Stimulated activated CD4-positive, alpha-beta T cell treated with anti-CD3 and anti-CD28 coated beads, Interleukin-2, amount 100 ng/mL, for 4 hours (primary cell): Measurements from ENCODE around the gene PLOD1.
"Not testable (repeated sequence)": the region's sequence is repeated elsewhere in the genome, so short reads cannot be mapped to it uniquely, and the experiment has no call there.

Source experiments
- DNase-seq: peaks from one replicate; pipeline ENCODE4 v3.0.0-alpha.2; 2020; ENCODE audit warnings: low read depth

PLOD1 gene

DNA sequence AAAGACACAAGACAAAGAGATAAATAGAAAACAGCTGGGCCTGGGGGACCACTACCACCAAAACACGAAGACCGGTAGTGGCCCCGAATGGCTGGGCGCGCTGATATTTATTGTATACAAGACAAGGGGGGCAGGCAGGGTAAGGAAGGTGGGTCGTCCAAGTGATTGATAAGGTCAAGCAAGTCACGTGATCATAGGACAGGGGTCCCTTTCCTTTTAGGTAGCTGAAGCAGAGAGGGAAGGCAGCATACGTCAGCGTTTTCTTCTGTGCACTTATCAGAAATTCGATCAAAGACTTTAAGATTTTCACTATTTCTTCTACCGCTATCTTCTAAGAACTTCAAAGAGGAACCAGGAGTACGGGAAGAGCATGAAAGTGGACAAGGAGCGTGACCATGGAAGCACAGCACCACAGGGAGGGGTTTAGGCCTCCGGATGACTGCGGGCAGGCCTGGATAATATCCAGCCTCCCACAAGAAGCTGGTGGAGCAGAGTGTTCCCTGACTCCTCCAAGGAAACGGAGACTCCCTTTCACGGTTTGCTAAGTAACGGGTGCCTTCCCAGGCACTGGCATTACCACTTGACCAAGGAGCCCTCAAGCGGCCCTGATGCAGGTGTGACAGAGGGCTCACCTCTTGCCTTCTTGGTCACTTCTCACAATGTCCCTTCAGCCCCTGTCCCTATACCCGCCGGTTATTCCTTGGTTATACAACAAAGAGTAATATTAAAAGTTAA, 21.9 kb upstream of the PLOD1 start:
- not testable (repeated sequence) for DNase-seq

DNA sequence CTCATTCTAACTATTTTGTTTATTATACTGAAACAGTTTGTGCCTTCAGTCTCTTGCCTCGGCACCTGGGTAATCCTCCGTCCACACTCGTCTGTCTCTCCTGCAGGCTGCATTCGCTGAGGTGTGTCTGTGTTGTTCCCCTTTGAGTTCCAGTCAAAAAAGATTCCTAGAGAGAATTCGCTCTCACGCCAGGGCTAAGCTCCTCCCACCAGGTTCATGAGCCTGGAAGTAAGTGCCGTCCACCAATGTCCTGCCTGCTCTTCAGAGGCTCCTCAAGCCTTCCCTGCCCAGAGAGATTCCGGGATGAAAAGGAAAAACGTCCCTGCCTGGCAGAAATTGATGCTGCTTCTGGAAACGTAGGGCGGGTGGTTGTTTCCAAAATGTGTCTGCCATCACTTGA, 21.2 kb upstream of the PLOD1 start:
- no peak for DNase-seq

DNA sequence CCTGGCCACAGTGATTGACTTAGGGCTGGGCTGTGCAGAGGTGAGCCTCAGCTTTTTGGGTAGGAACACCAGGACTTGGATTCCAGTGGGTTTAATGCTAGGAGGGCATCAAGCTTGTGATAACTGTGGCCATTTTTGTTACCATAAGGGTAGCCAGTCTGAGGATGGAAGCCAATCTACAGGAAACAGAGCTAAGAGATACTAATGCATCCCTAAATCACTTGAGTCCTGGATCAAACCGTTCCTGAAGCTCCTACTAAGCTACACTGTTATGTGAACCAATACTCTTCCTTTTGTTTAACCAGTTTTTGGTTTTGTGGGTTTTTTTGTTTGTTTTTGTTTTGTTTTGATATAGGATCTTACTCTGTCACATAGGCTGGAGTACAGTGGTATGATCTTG, 20.5 kb upstream of the PLOD1 start:
- no peak for DNase-seq

DNA sequence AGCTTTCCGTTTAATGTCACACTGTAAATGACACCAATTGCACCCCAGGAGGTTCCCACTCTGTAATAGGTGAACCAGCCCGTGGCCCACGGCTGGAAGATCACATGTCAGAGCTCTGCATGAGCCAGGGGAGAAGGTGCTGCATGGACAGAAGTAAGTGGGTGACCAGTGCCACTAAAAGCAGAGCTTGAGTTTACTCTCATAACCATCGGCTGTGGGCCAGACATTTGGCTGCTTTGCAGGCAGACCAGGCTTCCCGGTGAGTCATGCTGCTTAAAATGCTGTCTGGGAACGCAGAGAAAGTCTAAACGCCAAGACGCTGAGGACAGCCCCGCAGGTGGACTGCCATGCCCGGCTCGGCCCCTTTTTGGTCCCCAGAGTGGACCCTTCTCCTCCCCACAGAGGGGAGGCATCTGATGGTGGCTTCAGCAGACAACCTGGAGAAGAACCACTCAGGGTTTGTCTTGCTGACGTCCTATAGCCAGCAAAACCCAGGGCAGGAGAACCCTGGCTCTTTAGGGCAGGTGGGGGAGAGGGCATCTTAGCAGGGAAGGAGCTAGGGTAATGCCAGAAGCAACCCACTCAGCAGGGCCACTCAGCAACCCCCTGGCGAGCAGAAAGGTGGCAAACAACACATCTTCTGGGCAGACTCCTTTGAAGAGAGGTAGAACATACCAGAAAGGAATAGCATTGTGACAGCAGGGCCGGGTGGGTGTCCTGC, 15.6 kb upstream of the PLOD1 start:
- DNase-seq: no peak

DNA sequence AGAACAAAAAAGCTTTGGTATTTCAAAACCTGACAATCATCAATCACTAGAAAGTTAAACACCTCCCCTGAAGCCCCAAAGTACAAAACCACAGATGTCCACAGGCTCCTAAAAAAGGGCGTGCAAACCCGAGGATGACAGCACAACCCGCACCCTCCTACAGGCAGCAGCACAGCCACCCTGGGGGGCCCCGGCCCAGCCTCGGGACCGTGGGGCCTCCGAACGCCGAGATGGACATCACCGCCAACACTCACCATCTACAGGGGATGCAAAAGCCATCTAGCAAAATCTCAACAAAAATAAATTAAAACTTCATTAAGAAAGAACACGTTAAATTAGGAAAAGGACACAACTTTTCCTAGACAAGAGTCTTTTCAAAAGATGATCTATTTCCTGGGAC, 14.9 kb upstream of the PLOD1 start:
- no peak for DNase-seq

DNA sequence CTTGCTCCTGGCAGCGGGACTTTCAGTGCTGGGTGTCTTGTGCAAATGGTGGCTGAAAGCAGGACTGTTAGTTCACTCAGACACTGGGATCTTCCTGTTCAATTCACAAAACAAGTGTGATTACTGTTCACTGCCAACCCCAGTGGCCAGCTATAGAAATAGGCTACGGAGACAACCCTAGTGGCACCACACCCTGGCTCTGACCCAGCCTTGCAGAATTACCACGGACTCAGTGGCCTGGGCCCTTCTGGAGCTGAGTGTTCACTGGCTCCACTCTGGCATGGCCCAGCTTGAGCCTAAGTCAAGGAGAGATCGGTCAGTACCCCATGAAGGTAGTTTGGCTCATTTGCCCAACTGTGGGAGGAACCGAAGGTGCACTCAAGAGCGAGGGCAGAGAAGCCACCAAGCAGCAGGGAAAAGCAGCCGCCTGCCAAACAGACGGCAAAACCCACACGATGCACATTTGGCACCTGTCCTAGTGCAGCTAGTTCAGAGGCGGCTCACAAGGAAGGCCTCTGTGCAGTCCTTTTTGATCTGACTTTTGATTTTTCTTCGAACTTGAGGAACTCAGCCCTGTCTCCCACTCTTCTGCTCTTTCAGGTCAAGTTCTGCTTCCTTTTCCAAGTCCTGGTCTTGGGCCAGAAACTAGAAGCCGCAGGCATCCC, 14.1 kb upstream of the PLOD1 start:
- DNase-seq: no peak

DNA sequence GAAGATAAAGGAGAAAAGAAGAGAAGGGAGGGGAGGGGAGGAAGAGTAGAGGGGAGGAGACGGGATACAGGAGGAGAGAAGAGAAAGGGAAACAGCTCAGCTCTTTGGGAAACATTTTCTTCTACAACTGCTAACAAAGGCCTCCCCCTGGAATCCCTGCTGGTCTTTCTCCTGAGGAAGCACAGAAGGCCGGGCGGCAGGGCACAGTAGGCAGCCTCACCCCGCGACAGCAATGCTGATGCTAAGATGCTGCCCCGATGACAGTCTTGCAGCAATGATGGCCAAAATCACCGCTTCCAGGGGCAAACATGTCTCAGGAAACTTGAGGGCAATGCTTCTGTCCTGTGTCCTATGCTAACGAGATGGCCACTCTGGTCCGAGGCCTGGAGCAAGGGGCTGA, 13.5 kb upstream of the PLOD1 start:
- no peak for DNase-seq

GRCh38 chr1:11923069-11923826, 11.3 kb upstream of the PLOD1 start:
- DNase-seq: no peak

DNA sequence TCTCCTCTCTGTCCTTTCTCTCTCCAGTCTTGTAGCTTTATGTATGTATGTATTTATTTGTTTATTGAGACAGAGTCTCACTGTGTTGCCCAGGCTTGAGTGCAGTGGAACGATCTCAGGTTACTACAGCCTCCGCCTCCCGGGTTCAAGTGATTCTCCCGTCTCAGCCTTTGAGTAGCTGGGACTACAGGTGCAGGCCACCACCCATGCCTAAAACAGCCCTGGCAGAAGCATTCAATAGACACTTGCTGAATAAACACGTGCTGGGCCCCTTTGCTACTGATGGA, 10.7 kb upstream of the PLOD1 start:
- DNase-seq: no peak

DNA sequence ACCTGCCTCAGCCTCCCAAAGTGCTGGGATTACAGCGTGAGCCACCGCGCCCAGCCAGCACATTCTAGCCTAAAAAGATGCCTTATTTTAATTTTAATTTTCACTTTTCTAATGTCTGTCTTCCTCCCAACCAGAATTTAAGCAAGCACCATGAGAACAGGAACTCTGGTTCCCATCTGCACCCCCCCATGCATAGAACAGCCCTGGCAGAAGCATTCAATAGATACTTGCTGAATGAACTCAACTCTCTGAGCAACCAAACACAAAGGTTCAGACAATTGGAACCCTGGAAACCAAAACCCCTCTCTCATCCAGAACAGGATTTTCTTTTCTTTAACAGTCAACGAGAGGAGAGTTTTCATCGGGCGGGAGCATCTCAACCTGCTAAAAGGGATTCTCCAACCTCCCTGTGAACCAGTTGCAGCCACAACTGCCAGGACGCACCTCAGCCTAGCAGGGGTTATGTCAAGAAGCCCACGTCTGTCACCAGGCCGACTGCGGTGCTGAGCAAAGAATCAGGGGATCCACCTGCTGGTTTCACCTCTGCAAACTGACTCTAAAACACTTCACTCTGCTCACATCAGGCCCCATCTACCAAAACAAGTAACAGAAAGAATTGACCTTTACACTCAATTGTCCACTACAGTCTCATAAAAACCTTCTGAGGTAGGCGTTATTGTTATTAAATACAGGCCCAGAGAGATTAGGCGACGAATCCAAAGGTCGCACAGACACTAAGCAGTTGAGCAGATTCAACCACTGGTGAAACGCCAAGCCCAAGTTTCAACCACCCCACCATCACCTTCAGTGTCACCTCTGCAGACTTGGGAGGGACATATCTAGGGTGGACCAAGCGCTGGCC, 10.0 kb upstream of the PLOD1 start:
- no peak for DNase-seq

DNA sequence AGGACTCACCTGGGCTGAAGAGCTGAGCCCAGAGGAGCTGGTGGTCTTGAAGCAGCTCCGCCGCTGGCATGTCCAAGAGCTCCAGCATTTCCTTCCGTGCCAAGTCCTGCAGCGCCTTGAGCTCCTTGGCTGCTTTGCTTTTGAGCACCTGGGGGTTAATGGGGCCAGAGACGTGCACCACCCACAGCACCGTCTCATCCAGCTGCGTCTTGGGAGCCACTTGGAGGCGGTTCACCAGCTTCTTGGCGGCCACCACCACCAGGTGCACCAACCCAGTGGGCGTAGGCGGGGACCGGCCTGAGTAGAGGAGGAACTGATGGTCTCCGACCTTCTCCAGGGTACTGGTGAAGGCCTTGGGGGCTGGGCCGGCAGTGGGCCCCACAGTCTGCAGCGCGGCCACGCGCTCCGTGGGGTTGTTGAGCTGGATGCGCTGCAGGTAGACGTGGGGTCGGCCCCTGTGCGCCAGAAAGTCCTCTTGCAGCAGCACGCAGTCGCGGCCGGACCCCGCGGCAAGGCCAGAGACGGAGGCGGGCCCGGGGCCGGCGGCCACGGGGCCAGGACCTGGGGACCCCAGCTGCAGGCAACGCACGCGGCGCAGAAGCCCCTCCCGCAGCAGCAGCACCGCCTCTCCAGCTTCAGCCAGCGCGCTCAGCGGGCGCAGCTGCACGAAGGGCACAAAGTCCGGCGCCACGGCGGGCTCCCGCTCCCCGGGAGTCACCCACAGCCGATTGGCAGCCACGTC, 9.2 kb upstream of the PLOD1 start:
- DNase-seq: not testable (repeated sequence)

GRCh38 chr1:11925938-11926292, 8.6 kb upstream of the PLOD1 start:
- DNase-seq: no peak

GRCh38 chr1:11927866-11928592, 6.5 kb upstream of the PLOD1 start:
- no peak for DNase-seq

DNA sequence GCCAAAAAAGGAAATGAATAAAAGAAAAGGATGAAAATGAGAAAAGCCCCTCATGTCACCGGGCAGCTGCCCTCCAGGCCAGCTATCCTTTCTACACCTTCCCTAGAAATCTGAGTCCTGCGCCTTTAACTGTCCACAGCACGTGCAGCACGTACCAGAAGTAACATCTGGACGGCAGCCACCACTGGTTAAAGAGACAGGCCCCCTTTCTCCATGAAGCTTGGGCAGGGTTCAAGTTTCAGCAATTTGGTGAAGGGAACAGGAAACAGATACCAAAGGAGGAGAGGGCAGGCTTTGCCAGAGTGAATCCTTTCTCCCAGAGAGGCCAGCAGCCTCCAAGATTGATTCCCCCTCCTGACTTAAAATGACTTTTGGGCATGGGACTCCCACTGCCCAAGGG, 4.7 kb upstream of the PLOD1 start:
- no peak for DNase-seq

- no peak for DNase-seq
Observed at GRCh38 chr1:11930571-11931445, 3.7 kb upstream of the PLOD1 start.

DNA sequence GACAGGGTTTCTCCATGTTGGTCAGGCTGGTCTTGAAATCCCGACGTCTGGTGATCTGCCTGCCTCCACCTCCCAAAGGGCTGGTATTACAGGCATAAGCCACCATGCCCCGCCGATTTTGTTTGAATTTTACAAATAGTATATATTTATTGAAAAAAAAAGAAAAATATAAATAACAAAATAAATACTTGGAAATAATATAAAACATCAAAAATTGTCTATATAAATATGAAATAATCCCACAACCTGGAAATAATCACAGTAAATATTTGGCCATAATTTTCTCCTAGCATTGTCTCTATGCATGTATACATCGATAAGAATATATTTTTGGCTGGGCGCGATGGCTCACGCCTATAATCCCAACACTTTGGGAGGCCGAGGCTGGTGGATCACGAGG, 2.7 kb upstream of the PLOD1 start:
- DNase-seq: no peak

GRCh38 chr1:11935057-11935412, 518 bp downstream of the PLOD1 start:
- DNase-seq: no peak

- DNase-seq: not testable (repeated sequence)
Observed at GRCh38 chr1:11935733-11936132, 1.2 kb downstream of the PLOD1 start.

DNA sequence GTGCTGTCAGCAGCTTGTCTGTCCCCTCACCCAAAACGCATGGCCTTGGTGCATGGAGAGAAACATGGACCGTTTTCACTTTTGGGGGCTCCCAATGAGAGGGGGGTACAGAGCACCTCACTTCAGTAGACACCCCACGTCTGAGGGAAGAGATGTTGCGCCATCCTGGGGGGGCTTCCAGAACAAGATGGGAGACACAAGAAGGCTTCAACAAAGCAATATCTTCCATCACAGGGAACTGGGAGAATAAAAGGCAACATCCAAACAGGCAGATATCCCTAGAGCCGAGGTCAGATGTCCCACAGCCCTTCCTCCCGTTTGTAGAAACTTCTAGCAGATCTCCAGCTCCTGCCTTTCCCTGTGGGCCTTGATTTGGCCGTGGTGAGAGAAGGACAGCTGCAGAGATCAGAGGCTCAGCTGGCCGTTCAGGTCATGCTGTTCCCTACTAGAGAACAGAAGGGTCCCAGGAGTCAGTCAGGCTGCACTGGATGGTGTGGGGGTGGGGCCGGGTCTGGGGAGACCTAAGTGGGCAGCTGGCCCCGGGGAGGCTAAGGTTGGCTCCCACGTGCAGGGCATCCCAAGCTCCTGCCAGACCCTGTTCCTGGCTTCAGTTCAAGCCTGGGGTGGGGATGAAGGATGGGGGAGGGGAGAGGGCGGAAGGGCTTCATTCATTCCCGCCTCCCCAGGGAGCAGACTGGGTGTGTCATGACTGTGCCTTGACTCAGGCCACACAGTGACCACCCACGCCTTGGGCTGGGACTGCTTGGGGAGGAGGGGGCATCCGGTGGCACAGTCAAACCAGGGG, 4.4 kb downstream of the PLOD1 start:
- DNase-seq: no peak
